ENCODE measurements around the gene GLTPD2.

- TF ChIP-seq NANOG (IDR thresholded peaks at IDR 0.05; ENCODE audit: borderline replicate concordance) (no peak), CTCF (conservative IDR thresholded peaks at IDR 0.05; ENCODE audit: low read depth in 2 of 2) (no peak)
Measured at GRCh38 chr17:4788807-4789700, at the start of gene GLTPD2.

Data from GM23338 (cell line).